H1 (cell line): ENCODE measurements around the gene DCHS1. TPM values are rescaled to one million over a fixed set of nuclear protein-coding genes. Genes with fewer than 3 reads are reported as not detected.

ENCODE experiments used
- CBX8 ChIP-seq: fragments of 300-800, 300-1000 bp; sonication (generic); IDR thresholded peaks from 2 replicates; pipeline ENCODE4 v1.7.1; 2016; ENCODE audit warnings: low read depth, low read length, borderline replicate concordance
- CEBPB ChIP-seq: IDR thresholded peaks from 2 replicates; pipeline ENCODE4 v1.6.1; 2012; ENCODE audit warnings: low read depth, low read length
- CHD1 ChIP-seq: IDR thresholded peaks from 2 replicates; pipeline ENCODE4 v1.6.1; 2012; ENCODE audit warnings: low read depth, low read length, improper control_type of control experiment
- CREB1 ChIP-seq: IDR thresholded peaks from 2 replicates; pipeline ENCODE4 v1.6.1; 2012; ENCODE audit warnings: inconsistent platforms
- E2F6 ChIP-seq: IDR thresholded peaks from 2 replicates; pipeline ENCODE4 v1.6.1; 2012; ENCODE audit warnings: inconsistent platforms
- JUND ChIP-seq: IDR thresholded peaks from 2 replicates; pipeline ENCODE4 v1.6.1; 2011; ENCODE audit warnings: mild to moderate bottlenecking, improper control_type of control experiment, low read length
- KDM1A ChIP-seq: fragments of 200-600, 300-600 bp; sonication (generic); IDR thresholded peaks from 2 replicates; pipeline ENCODE4 v1.7.1; 2016; ENCODE audit warnings: mild to moderate bottlenecking, low read length, borderline replicate concordance
- NANOG ChIP-seq: IDR thresholded peaks from 2 replicates; pipeline ENCODE4 v1.6.1; 2011; ENCODE audit warnings: low read length, low read depth, mild to moderate bottlenecking, inconsistent platforms; ENCODE audit not compliant: insufficient read depth, poor library complexity, severe bottlenecking
- POLR2AphosphoS5 ChIP-seq: IDR thresholded peaks from 2 replicates; pipeline ENCODE4 v1.6.1; 2011; ENCODE audit warnings: low read depth, low read length
- RNF2 ChIP-seq: fragments of 200-900, 300-1000 bp; sonication (generic); IDR thresholded peaks from 2 replicates; pipeline ENCODE4 v1.7.1; 2016; ENCODE audit warnings: borderline replicate concordance, low read depth, mild to moderate bottlenecking, antibody characterized with exemption, low read length; ENCODE audit not compliant: poor library complexity, severe bottlenecking; ENCODE audit errors: missing control alignments
- SP2 ChIP-seq: IDR thresholded peaks from 2 replicates; pipeline ENCODE4 v1.6.1; 2012; ENCODE audit warnings: mild to moderate bottlenecking, low read length, inconsistent platforms
- SRF ChIP-seq: IDR thresholded peaks from 2 replicates; pipeline ENCODE4 v1.6.1; 2011; ENCODE audit warnings: mild to moderate bottlenecking, low read depth, low read length, moderate library complexity
- TBP ChIP-seq: IDR thresholded peaks from 2 replicates; pipeline ENCODE4 v1.6.1; 2011; ENCODE audit warnings: low read depth, low read length, improper control_type of control experiment
- YY1 ChIP-seq: IDR thresholded peaks from 2 replicates; pipeline ENCODE4 v1.6.1; 2011; ENCODE audit warnings: low read depth, mild to moderate bottlenecking, low read length
- polyA plus RNA-seq, 7 experiments: library from polyadenylated mRNA; depleted of rRNA in 3 of 7; stranded (reverse) in 5 of 7; unstranded in 2 of 7; fragments of >200 nt in 5 of 7; fragments of 200-250 nt in 2 of 7; gene quantifications; 1 replicate in 5 of 7; 2 replicates in 1 of 7; 4 replicates in 1 of 7; pipeline versions ENCODE4 v1.2.1 to v1.2.3, GENCODE V29; 2011 to 2013; ENCODE audit warnings: missing spikeins in 2 of 7, mixed read lengths in 2 of 7
- total RNA-seq: library from RNA; stranded (reverse); fragmentation: NEBNext Ultra II Directional; extraction: Animal tissue kit (Norgen Biotek cat#: 25700); gene quantifications from 2 replicates; pipeline ENCODE4 v1.2.1, GENCODE V29; 2021

DCHS1 gene
- total and polyA plus RNA-seq, 2 of the 8 experiments (the other 6 are each of a cell fraction or from before 2014, with no cell fraction given) = 8.2 to 10.5 TPM

- TF ChIP-seq E2F6 = peak; percentile 75
- TF ChIP-seq TBP = peak; percentile 82
- TF ChIP-seq SP2 = peak; percentile 97
- no peak for TF ChIP-seq CHD1
- TF ChIP-seq SRF = no peak
- no peak for TF ChIP-seq NANOG
- peak; percentile 71; the same call in 1 of the 2 replicates for TF ChIP-seq CREB1
- TF ChIP-seq KDM1A = no peak
- no peak for TF ChIP-seq CBX8
- no peak for TF ChIP-seq JUND
- peak; percentile 68; the same call in 1 of the 2 replicates for TF ChIP-seq POLR2AphosphoS5
- TF ChIP-seq CEBPB = no peak
- no peak for TF ChIP-seq RNF2
- no peak; the same call in 1 of the 2 replicates for TF ChIP-seq YY1
Measured at GRCh38 chr11:6603287-6604080, 52.1 kb downstream of the DCHS1 start, which contains the start of the genes ILK and RRP8 (continued).
